Ascending aorta (tissue), 2 donors: Measurements from ENCODE around the gene RAP1B. TPM values are rescaled to one million over a fixed set of nuclear protein-coding genes. Genes with fewer than 3 reads are reported as not detected.

Source experiments
- DNase-seq, 2 donors: peaks; one replicate each; pipeline ENCODE4 v3.0.0-alpha.2; 2019; ENCODE audit warnings: low spot score in 2 of 2
- H3K27ac ChIP-seq, 2 donors: fragments of 200-600 bp; sonication (generic); one replicate each; pipeline ENCODE4 v1.5.1; 2016 to 2017; ENCODE audit warnings: mild to moderate bottlenecking in 1 of 2
- H3K27me3 ChIP-seq: fragments of 200-600 bp; sonication (generic); one replicate; pipeline ENCODE4 v1.5.1; 2017
- H3K36me3 ChIP-seq, 2 donors: fragments of 200-600 bp; sonication (generic); one replicate each; pipeline ENCODE4 v1.5.1; 2016
- H3K4me1 ChIP-seq, 2 donors: fragments of 200-600 bp; sonication (generic); one replicate each; pipeline ENCODE4 v1.5.1; 2016 to 2017; ENCODE audit warnings: mild to moderate bottlenecking in 1 of 2
- H3K4me3 ChIP-seq, 2 donors: fragments of 200-600 bp; sonication (generic); one replicate each; pipeline ENCODE4 v1.5.1; 2016 to 2017; ENCODE audit warnings: mild to moderate bottlenecking in 1 of 2
- H3K9me3 ChIP-seq, 2 donors: fragments of 200-600 bp; sonication (generic); one replicate each; pipeline ENCODE4 v1.5.1; 2016
- CTCF ChIP-seq, 3 experiments: fragments of 200-600 bp in 2 of 3; fragments of 450-650 bp in 1 of 3; sonication (generic) in 2 of 3; IDR thresholded peaks; one replicate each; pipeline ENCODE4 v1.5.1; 2016 to 2019; ENCODE audit warnings: antibody characterized with exemption in 3 of 3, mild to moderate bottlenecking in 1 of 3, moderate library complexity in 1 of 3
- intact Hi-C: fragments of 100-400 bp; cut with DNase I; formaldehyde crosslinking; loops from one replicate; pipeline ENCODE4 v1.15.1; 2023
- total RNA-seq: library from RNA; depleted of rRNA; stranded (reverse); fragments of >200 nt; gene quantifications from one replicate; pipeline ENCODE4 v1.1.0, GENCODE V29; 2016

RAP1B gene
- total RNA-seq, 1 donor from 2014 or later: 140 TPM

DNA sequence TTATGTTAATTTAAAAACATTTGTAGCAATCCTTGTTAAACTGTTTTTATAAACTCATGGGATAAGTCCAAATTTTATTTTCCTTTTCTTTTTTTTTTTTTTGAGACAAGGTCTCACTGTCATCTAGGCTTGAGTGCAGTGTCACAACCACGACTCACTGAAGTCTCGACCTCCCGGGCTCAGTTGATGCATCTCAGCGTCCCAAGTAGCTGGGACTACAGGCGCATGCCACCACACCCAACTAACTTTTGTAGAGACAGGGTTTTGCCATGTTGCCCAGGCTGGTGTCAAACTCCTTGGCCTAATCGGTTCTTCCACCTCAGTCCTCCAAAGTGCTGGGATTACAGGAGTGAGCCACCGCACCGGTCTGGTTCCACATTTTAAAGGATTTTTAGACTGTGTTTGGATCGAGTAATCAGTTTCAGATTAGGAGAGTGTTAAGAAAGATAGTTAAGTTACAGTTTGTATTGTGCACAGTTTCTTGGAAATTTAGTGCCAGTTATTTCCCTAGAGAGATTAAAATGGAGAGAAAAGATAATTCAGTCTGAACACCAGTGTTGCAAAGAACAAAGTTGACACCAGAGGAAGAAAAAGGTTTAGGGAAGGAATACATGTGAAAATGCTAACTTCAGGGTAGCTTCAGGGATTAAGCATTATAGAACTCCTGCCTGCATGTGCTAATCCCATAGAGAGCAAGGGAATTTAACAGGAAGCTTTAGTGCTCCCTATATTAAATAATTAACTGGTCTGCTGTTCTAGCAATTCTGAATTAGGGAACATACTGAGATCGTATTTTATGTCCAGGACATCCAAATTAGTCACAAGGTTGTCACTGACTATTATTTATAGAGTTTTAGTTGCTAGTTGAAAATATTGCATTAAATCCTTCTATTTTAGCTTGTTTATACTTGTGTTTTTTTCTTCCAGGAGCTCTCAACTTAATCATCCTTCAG, 10.1 kb downstream of the RAP1B start:
- TF ChIP-seq CTCF (IDR thresholded peaks at IDR 0.05): no peak
- no peak overlapping the region for H3K27ac ChIP-seq
- H3K36me3 ChIP-seq: peaks cover 0 to 3% of the 10 kb centered on the region in 2 donors
- H3K4me1 ChIP-seq: peaks cover 15 to 50% of the 10 kb centered on the region in 2 donors
- intact Hi-C loops: no loop called here
- no peaks in the 10 kb centered on the region for H3K27me3 ChIP-seq
- peak overlapping the region in 1 of 2 donors; percentile 12 for H3K4me3 ChIP-seq
- H3K9me3 ChIP-seq: no peaks in the 10 kb centered on the region
- no peak for DNase-seq

- TF ChIP-seq CTCF (IDR thresholded peaks at IDR 0.05): no peak
- intact Hi-C loops: no loop called here
- peak overlapping the region in 1 of 2 donors; percentile 18 for H3K27ac ChIP-seq
These were observed 10.9 kb downstream of the RAP1B start for GRCh38 chr12:68621472-68622081.

GRCh38 chr12:68622250-68622649, 11.6 kb downstream of the RAP1B start:
- DNase-seq: no peak
- H3K9me3 ChIP-seq: no peaks in the 10 kb centered on the region
- H3K36me3 ChIP-seq: peaks cover 0 to 8% of the 10 kb centered on the region in 2 donors
- no peak overlapping the region for H3K4me3 ChIP-seq
- peaks cover 15 to 43% of the 10 kb centered on the region in 2 donors for H3K4me1 ChIP-seq
- H3K27ac ChIP-seq: peak overlapping the region in 1 of 2 donors; percentile 18
- TF ChIP-seq CTCF (IDR thresholded peaks at IDR 0.05): no peak
- no peaks in the 10 kb centered on the region for H3K27me3 ChIP-seq
- intact Hi-C loops: no loop called here

More at GRCh38 chr12:68621472-68622081, 10.9 kb downstream of the RAP1B start:
- Histone ChIP-seq H3K4me1 (peaks cover 15 to 49% of the 10 kb centered on the region in 2 donors), H3K27me3 (no peaks in the 10 kb centered on the region), H3K9me3 (no peaks in the 10 kb centered on the region), H3K4me3 (no peak overlapping the region), H3K36me3 (peaks cover 0 to 3% of the 10 kb centered on the region in 2 donors)
- DNase-seq: no peak

GRCh38 chr12:68623059-68623458, 12.4 kb downstream of the RAP1B start:
- peaks cover 12 to 36% of the 10 kb centered on the region in 2 donors for H3K4me1 ChIP-seq
- H3K36me3 ChIP-seq: peaks cover 0 to 16% of the 10 kb centered on the region in 2 donors
- no peak overlapping the region for H3K4me3 ChIP-seq
- H3K27ac ChIP-seq: no peak overlapping the region
- DNase-seq: no peak
- TF ChIP-seq CTCF (IDR thresholded peaks at IDR 0.05): no peak
- intact Hi-C loops: no loop called here
- H3K27me3 ChIP-seq: no peaks in the 10 kb centered on the region
- H3K9me3 ChIP-seq: peaks cover 2 to 6% of the 10 kb centered on the region in 2 donors

GRCh38 chr12:68623984-68624383, 13.3 kb downstream of the RAP1B start:
- Histone ChIP-seq H3K9me3 (peaks cover 4 to 10% of the 10 kb centered on the region in 2 donors), H3K27ac (no peak overlapping the region), H3K4me1 (peaks cover 8 to 36% of the 10 kb centered on the region in 2 donors), H3K27me3 (no peaks in the 10 kb centered on the region), H3K4me3 (no peak overlapping the region), H3K36me3 (peaks cover 0 to 16% of the 10 kb centered on the region in 2 donors)
- TF ChIP-seq CTCF (IDR thresholded peaks at IDR 0.05): no peak
- intact Hi-C loops: no loop called here
- no peak for DNase-seq
